K562 (cell line): ENCODE data around the gene CCNDBP1. TPM values are rescaled to one million over a fixed set of nuclear protein-coding genes. Genes with fewer than 3 reads are reported as not detected.

ENCODE experiments used
- CLOCK ChIP-seq: fragments of 250-450 bp; sonication (Bioruptor Pico); IDR thresholded peaks from 2 replicates; pipeline ENCODE4 v1.4.0; 2020; ENCODE audit warnings: mild to moderate bottlenecking, moderate library complexity, borderline replicate concordance
- CREBBP ChIP-seq: IDR thresholded peaks from one replicate; pipeline ENCODE4 v1.6.1; 2012; ENCODE audit warnings: low read depth, mild to moderate bottlenecking, control low read depth, inconsistent platforms, low read length
- ETS1 ChIP-seq: conservative IDR thresholded peaks from 2 replicates; pipeline ENCODE4 v1.6.1; 2011; ENCODE audit warnings: low read depth, mild to moderate bottlenecking, low read length; ENCODE audit not compliant: control insufficient read depth
- FOXP4 ChIP-seq: sonication (generic); formaldehyde crosslinking; IDR thresholded peaks from 2 replicates; pipeline ENCODE4 v1.8.0; 2022; ENCODE audit warnings: mild to moderate bottlenecking, missing genetic modification reagents, borderline replicate concordance
- GTF2B ChIP-seq: IDR thresholded peaks from 2 replicates; pipeline ENCODE4 v1.6.1; 2011; ENCODE audit not compliant: insufficient read length; ENCODE audit errors: extremely low read depth
- HNRNPLL ChIP-seq: fragments of 200-400 bp; formaldehyde crosslinking; IDR thresholded peaks from 2 replicates; pipeline ENCODE4 v1.6.1; 2017; ENCODE audit warnings: low read length, low read depth, mild to moderate bottlenecking; ENCODE audit not compliant: poor library complexity, severe bottlenecking
- NKRF ChIP-seq: fragments of 450-650 bp; IDR thresholded peaks from 2 replicates; pipeline ENCODE4 v1.6.1; 2016; ENCODE audit warnings: borderline replicate concordance
- RBM34 ChIP-seq: fragments of 200-400 bp; formaldehyde crosslinking; IDR thresholded peaks from 2 replicates; pipeline ENCODE4 v1.6.1; 2018; ENCODE audit warnings: low read length, borderline replicate concordance; ENCODE audit not compliant: insufficient read depth
- SNAPC5 ChIP-seq: fragments of 250-450 bp; sonication (Bioruptor Pico); IDR thresholded peaks from 2 replicates; pipeline ENCODE4 v1.8.0; 2021; ENCODE audit warnings: moderate library complexity, mild to moderate bottlenecking, inconsistent platforms
- SP2 ChIP-seq: IDR thresholded peaks from 2 replicates; pipeline ENCODE4 v1.6.1; 2011; ENCODE audit warnings: mild to moderate bottlenecking, low read depth, low read length, moderate library complexity; ENCODE audit not compliant: poor library complexity, severe bottlenecking; ENCODE audit errors: extremely low read depth
- TSHZ1 ChIP-seq: fragments of 250-450 bp; sonication (Bioruptor Pico); IDR thresholded peaks from 2 replicates; pipeline ENCODE4 v1.4.0; 2020; ENCODE audit warnings: mild to moderate bottlenecking, moderate library complexity
- ZNF224 ChIP-seq: sonication (generic); formaldehyde crosslinking; IDR thresholded peaks from 2 replicates; pipeline ENCODE4 v1.8.0; 2022; ENCODE audit warnings: mild to moderate bottlenecking, missing genetic modification reagents
- polyA plus RNA-seq, 8 experiments: library from polyadenylated mRNA; depleted of rRNA in 4 of 8; stranded (reverse) in 5 of 8; unstranded in 3 of 8; fragments of >200 nt; fragmentation: Nextera tagmentation in 2 of 8; fragmentation: Illumina TruSeq in 1 of 8; extraction: Ambion mirVana in 2 of 8; extraction: Trizol in 1 of 8; gene quantifications; 2 replicates each; pipeline versions ENCODE4 v1.2.1 to v1.2.3, GENCODE V29; 2011 to 2014; ENCODE audit warnings: inconsistent platforms in 1 of 8, missing spikeins in 1 of 8
- total RNA-seq, 7 experiments: library from RNA; depleted of rRNA in 6 of 7; stranded (reverse); fragments of >200 nt in 6 of 7; fragmentation: Illumina TruSeq in 2 of 7; extraction: Trizol in 2 of 7; gene quantifications; 2 replicates each; pipeline versions ENCODE4 v1.2.1 to v1.2.3, GENCODE V29; 2011 to 2021; ENCODE audit warnings: low replicate concordance in 1 of 7

CCNDBP1 gene
- total and polyA plus RNA-seq, 9 of the 15 experiments (the other 6 are each of a cell fraction or from before 2014, with no cell fraction given): 37.0 to 111 (median 55.5) TPM

GRCh38 chr15:43230640-43231115, 45.5 kb downstream of the CCNDBP1 start (continued):
- no peak for TF ChIP-seq CLOCK (CRISPR knock-in tag)
- no peak for TF ChIP-seq SNAPC5 (CRISPR knock-in tag)
- TF ChIP-seq TSHZ1 (CRISPR knock-in tag): no peak
- no peak for TF ChIP-seq SP2
- no peak for TF ChIP-seq HNRNPLL
- no peak for TF ChIP-seq NKRF
- no peak for TF ChIP-seq CREBBP
- TF ChIP-seq ETS1: no peak
- TF ChIP-seq GTF2B: no peak
- TF ChIP-seq FOXP4 (CRISPR knock-in tag): no peak
- TF ChIP-seq RBM34: no peak
- no peak for TF ChIP-seq ZNF224 (CRISPR knock-in tag)
